GM18505 (cell line): ENCODE data around the gene RGS1.

Experiments
- ATAC-seq: cut with Tn5 transposase; IDR thresholded peaks from one replicate; pipeline ENCODE4 v1.9.1; 2021; ENCODE audit not compliant: unreplicated experiment
- POLR2A ChIP-seq: IDR thresholded peaks from 4 replicates; pipeline ENCODE4 v1.6.1; 2011; ENCODE audit warnings: borderline replicate concordance; ENCODE audit not compliant: insufficient read depth, insufficient read length; ENCODE audit errors: extremely low read depth

Gene RGS1

GRCh38 chr1:192580351-192580962 lies 4.9 kb downstream of the RGS1 start:
- peak; percentile 58 for TF ChIP-seq POLR2A
- ATAC-seq, result peak; percentile 27

- peak; percentile 5 for ATAC-seq
- TF ChIP-seq POLR2A, result no peak
These were observed 5.8 kb downstream of the RGS1 start for GRCh38 chr1:192581131-192581927.

- TF ChIP-seq POLR2A, result no peak
- no peak for ATAC-seq
These were observed 9.3 kb downstream of the RGS1 start for GRCh38 chr1:192584866-192585265.

- TF ChIP-seq POLR2A, result no peak
- no peak for ATAC-seq
These were observed 12.1 kb downstream of the RGS1 start for GRCh38 chr1:192587386-192588266.

- no peak for ATAC-seq
- TF ChIP-seq POLR2A, result no peak
These were observed 13.0 kb downstream of the RGS1 start for GRCh38 chr1:192588546-192588945.

GRCh38 chr1:192589813-192590212 lies 14.2 kb downstream of the RGS1 start:
- ATAC-seq, result no peak
- no peak for TF ChIP-seq POLR2A

GRCh38 chr1:192592517-192592916 lies 16.9 kb downstream of the RGS1 start:
- TF ChIP-seq POLR2A, result no peak
- no peak for ATAC-seq

- no peak for ATAC-seq
- no peak for TF ChIP-seq POLR2A
These were observed 17.6 kb downstream of the RGS1 start for GRCh38 chr1:192592981-192593708.

GRCh38 chr1:192595299-192595698 lies 19.7 kb downstream of the RGS1 start:
- ATAC-seq, result no peak
- TF ChIP-seq POLR2A, result no peak

GRCh38 chr1:192598589-192598988 lies 23.0 kb downstream of the RGS1 start:
- no peak for TF ChIP-seq POLR2A
- no peak for ATAC-seq

GRCh38 chr1:192600275-192600674 lies 24.7 kb downstream of the RGS1 start:
- no peak for ATAC-seq
- no peak for TF ChIP-seq POLR2A

GRCh38 chr1:192601143-192601542 lies 25.6 kb downstream of the RGS1 start:
- peak; percentile 49 for ATAC-seq
- TF ChIP-seq POLR2A, result no peak

- no peak for ATAC-seq
- no peak for TF ChIP-seq POLR2A
These were observed 26.0 kb downstream of the RGS1 start for GRCh38 chr1:192601567-192601966.
